NCI-H510A (cell line): ENCODE measurements around the gene GABRB3.

ENCODE experiments used
- DNase-seq: peaks from one replicate; lab custom pipeline; 2025; lab: John Stamatoyannopoulos, UW

GABRB3 gene

GRCh38 chr15:26772154-26773066, at the start of gene GABRB3:
TSS of gene GABRB3 (minus strand) at chr15:26773066.
- DNase-seq: no peak

- DNase-seq: no peak
Observed at GRCh38 chr15:26807517-26808427, 34.9 kb upstream of the GABRB3 start.

- DNase-seq: no peak
Observed at GRCh38 chr15:26806574-26806973, 33.7 kb upstream of the GABRB3 start.

- DNase-seq: no peak
Observed at GRCh38 chr15:26806151-26806550, 33.3 kb upstream of the GABRB3 start.

GRCh38 chr15:26805470-26805869, 32.6 kb upstream of the GABRB3 start:
- DNase-seq: peak; percentile 13

GRCh38 chr15:26804063-26804804, 31.4 kb upstream of the GABRB3 start:
- DNase-seq: no peak

GRCh38 chr15:26790118-26790517, 17.3 kb upstream of the GABRB3 start:
- DNase-seq: no peak

- no peak for DNase-seq
Observed at GRCh38 chr15:26781816-26782215, 8.9 kb upstream of the GABRB3 start.

- no peak for DNase-seq
Observed at GRCh38 chr15:26773917-26774316, 1.1 kb upstream of the GABRB3 start.

- peak; percentile 50 for DNase-seq
Observed at GRCh38 chr15:26773067-26773877, 406 bp upstream of the GABRB3 start.

GRCh38 chr15:26771578-26772153, 1.2 kb downstream of the GABRB3 start:
- DNase-seq: peak; percentile 40

- no peak for DNase-seq
Observed at GRCh38 chr15:26771168-26771567, 1.7 kb downstream of the GABRB3 start.

GRCh38 chr15:26767169-26767670, 5.6 kb downstream of the GABRB3 start:
- no peak for DNase-seq

- DNase-seq: no peak
Observed at GRCh38 chr15:26766262-26766661, 6.6 kb downstream of the GABRB3 start.

GRCh38 chr15:26759986-26760385, 12.9 kb downstream of the GABRB3 start:
- DNase-seq: no peak

GRCh38 chr15:26758079-26758478, 14.8 kb downstream of the GABRB3 start:
- no peak for DNase-seq

GRCh38 chr15:26757141-26757540, 15.7 kb downstream of the GABRB3 start:
- no peak for DNase-seq

- DNase-seq: no peak
Observed at GRCh38 chr15:26744894-26745293, 28.0 kb downstream of the GABRB3 start.

GRCh38 chr15:26739791-26740190, 33.1 kb downstream of the GABRB3 start:
- no peak for DNase-seq

- no peak for DNase-seq
Observed at GRCh38 chr15:26738996-26739395, 33.9 kb downstream of the GABRB3 start.
